ENCODE data around the gene WDR1.

Gene WDR1

DNA sequence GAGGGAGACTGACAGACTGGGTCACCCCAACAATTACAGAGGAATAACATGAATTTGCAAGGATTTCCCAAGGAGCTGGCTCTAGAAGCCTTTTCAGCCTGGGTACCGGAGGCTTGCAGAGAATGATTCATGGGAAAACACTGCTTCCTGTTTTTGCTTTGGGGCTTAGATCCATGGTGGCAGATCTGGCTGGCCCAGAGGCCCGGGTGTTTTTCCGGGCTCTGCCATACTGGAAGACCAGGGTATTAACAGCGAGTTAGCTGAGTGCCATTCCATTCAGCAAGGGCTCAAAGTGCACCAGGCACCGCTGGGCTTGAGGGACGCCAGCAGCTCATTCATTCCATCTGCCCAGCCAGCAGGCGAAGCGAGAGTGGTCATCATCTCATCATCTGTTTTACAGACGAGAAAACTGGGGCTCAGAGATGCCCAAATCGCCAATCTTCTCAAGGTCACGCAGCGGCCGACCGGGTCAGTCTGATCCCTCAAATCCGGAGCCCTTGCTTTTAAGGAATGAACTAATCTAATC is 1.3 kb downstream of the WDR1 start:
- Histone ChIP-seq H3K9me3 (ENCODE audit: insufficient read depth, low read length, severe bottlenecking) (no peaks in the 10 kb centered on the region), H3K27ac (ENCODE audit: low read length) (peak overlapping the region; percentile 36), H3K9ac (ENCODE audit: low read depth, low read length) (peak overlapping the region; percentile 63), H3K4me2 (ENCODE audit: insufficient read depth, low read length) (peak overlapping the region; percentile 82), H2AFZ (ENCODE audit: low read depth, low read length) (no peak overlapping the region), H4K20me1 (ENCODE audit: insufficient read depth, low read length) (peaks cover 58% of the 10 kb centered on the region), H3K4me3 (ENCODE audit: low read depth in 1 of 2, low read length in 2 of 2) (peak overlapping the region; percentile 59 to 88; a peak in 3 of 4 replicates), H3K79me2 (ENCODE audit: insufficient read depth, low read length) (peaks cover 64% of the 10 kb centered on the region), H3K36me3 (ENCODE audit: insufficient read depth, low read length) (peaks cover 58% of the 10 kb centered on the region), H3K27me3 (ENCODE audit: insufficient read depth, low read length, poor library complexity) (no peaks in the 10 kb centered on the region), H3K4me1 (ENCODE audit: insufficient read depth, low read length) (peaks cover 72% of the 10 kb centered on the region)
- no peak for DNase-seq
- TF ChIP-seq, protein P1, sequence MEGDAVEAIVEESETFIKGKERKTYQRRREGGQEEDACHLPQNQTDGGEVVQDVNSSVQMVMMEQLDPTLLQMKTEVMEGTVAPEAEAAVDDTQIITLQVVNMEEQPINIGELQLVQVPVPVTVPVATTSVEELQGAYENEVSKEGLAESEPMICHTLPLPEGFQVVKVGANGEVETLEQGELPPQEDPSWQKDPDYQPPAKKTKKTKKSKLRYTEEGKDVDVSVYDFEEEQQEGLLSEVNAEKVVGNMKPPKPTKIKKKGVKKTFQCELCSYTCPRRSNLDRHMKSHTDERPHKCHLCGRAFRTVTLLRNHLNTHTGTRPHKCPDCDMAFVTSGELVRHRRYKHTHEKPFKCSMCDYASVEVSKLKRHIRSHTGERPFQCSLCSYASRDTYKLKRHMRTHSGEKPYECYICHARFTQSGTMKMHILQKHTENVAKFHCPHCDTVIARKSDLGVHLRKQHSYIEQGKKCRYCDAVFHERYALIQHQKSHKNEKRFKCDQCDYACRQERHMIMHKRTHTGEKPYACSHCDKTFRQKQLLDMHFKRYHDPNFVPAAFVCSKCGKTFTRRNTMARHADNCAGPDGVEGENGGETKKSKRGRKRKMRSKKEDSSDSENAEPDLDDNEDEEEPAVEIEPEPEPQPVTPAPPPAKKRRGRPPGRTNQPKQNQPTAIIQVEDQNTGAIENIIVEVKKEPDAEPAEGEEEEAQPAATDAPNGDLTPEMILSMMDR (IDR thresholded peaks at IDR 0.05; ENCODE audit: borderline replicate concordance, extremely low read depth, low read length, poor library complexity, severe bottlenecking) = no peak
- TF ChIP-seq EZH2 (IDR thresholded peaks at IDR 0.05; ENCODE audit: borderline replicate concordance, low read depth, low read length, severe bottlenecking) = no peak
- ATAC-seq (ENCODE audit: insufficient read depth, low read depth) = no peak

DNA sequence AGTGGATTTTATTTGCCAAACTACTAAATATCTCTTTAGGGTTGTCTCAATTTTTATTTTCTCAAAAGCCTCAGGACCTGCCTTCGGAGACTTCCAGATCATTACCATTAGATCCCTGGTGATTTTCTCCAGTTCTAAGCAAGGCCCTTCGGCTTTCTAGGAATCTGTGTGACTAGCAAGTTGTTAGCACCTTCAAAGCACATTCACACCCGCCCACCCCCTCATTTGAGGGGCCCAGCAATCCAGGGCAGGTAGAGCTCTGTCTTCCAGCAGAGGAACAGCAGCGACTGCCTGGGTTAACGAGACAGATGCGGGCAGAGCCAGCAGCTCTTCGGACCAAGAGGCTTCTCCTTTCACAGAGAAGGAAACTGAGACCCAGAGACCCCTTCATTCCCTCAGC is 2.0 kb downstream of the WDR1 start:
- no peaks in the 10 kb centered on the region for H3K27me3 ChIP-seq (ENCODE audit: insufficient read depth, low read length, poor library complexity)
- H3K4me1 ChIP-seq (ENCODE audit: insufficient read depth, low read length) = peaks cover 74% of the 10 kb centered on the region
- H3K79me2 ChIP-seq (ENCODE audit: insufficient read depth, low read length) = peaks cover 71% of the 10 kb centered on the region
- H3K27ac ChIP-seq (ENCODE audit: low read length) = peak overlapping the region; percentile 36
- peaks cover 65% of the 10 kb centered on the region for H3K36me3 ChIP-seq (ENCODE audit: insufficient read depth, low read length)
- H4K20me1 ChIP-seq (ENCODE audit: insufficient read depth, low read length) = peaks cover 65% of the 10 kb centered on the region
- H2AFZ ChIP-seq (ENCODE audit: low read depth, low read length) = no peak overlapping the region
- H3K4me3 ChIP-seq (ENCODE audit: low read depth in 1 of 2, low read length in 2 of 2) = peak overlapping the region in 1 of 2 experiments; percentile 88; a peak in 3 of 4 replicates
- ATAC-seq (ENCODE audit: insufficient read depth, low read depth) (no peak), DNase-seq (no peak)
- TF ChIP-seq, protein P1 (IDR thresholded peaks at IDR 0.05; ENCODE audit: borderline replicate concordance, extremely low read depth, low read length, poor library complexity, severe bottlenecking) = no peak
- no peak for TF ChIP-seq EZH2 (IDR thresholded peaks at IDR 0.05; ENCODE audit: borderline replicate concordance, low read depth, low read length, severe bottlenecking)
- H3K9ac ChIP-seq (ENCODE audit: low read depth, low read length) = peak overlapping the region; percentile 63
- H3K9me3 ChIP-seq (ENCODE audit: insufficient read depth, low read length, severe bottlenecking) = no peaks in the 10 kb centered on the region
- H3K4me2 ChIP-seq (ENCODE audit: insufficient read depth, low read length) = peak overlapping the region; percentile 82

DNA sequence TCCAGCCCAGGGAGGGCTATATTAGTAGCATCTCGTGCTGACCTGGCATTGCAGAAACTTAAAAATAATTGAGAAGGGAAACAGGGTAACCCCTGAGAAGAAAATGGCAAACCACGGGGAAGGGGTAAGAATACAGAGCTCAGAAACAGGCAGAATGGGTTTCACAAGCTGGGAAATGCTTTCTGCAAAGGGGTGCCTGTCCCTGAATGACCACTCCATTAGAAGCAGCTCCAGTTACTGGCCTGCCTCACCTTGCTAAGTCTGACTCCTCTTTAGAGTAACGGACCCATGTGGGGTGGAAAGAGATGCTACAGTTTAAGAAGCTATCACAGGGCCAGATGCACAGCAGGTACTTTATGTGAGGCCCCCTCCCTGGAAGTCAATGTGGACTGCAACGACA is 2.5 kb downstream of the WDR1 start:
- Histone ChIP-seq H3K4me1 (ENCODE audit: insufficient read depth, low read length) (peaks cover 79% of the 10 kb centered on the region), H3K79me2 (ENCODE audit: insufficient read depth, low read length) (peaks cover 75% of the 10 kb centered on the region), H3K4me2 (ENCODE audit: insufficient read depth, low read length) (peak overlapping the region; percentile 82), H4K20me1 (ENCODE audit: insufficient read depth, low read length) (peaks cover 70% of the 10 kb centered on the region), H3K9ac (ENCODE audit: low read depth, low read length) (peak overlapping the region; percentile 63; the same call in 1 of the 2 replicates), H3K36me3 (ENCODE audit: insufficient read depth, low read length) (peaks cover 70% of the 10 kb centered on the region), H2AFZ (ENCODE audit: low read depth, low read length) (no peak overlapping the region), H3K27ac (ENCODE audit: low read length) (peak overlapping the region; percentile 36; the same call in 1 of the 2 replicates), H3K27me3 (ENCODE audit: insufficient read depth, low read length, poor library complexity) (no peaks in the 10 kb centered on the region), H3K9me3 (ENCODE audit: insufficient read depth, low read length, severe bottlenecking) (no peaks in the 10 kb centered on the region), H3K4me3 (ENCODE audit: low read depth in 1 of 2, low read length in 2 of 2) (peak overlapping the region in 1 of 2 experiments; percentile 88; a peak in 2 of 4 replicates)
- ATAC-seq (ENCODE audit: insufficient read depth, low read depth) = no peak
- DNase-seq = no peak
- TF ChIP-seq EZH2 (IDR thresholded peaks at IDR 0.05; ENCODE audit: borderline replicate concordance, low read depth, low read length, severe bottlenecking) = no peak
- TF ChIP-seq, protein P1 (IDR thresholded peaks at IDR 0.05; ENCODE audit: borderline replicate concordance, extremely low read depth, low read length, poor library complexity, severe bottlenecking) = no peak
